ENCODE measurements around the gene PROZ. TPM values are rescaled to one million over a fixed set of nuclear protein-coding genes. Genes with fewer than 3 reads are reported as not detected.

The PROZ gene
- total RNA-seq, 1 donor from 2014 or later: not detected

DNA sequence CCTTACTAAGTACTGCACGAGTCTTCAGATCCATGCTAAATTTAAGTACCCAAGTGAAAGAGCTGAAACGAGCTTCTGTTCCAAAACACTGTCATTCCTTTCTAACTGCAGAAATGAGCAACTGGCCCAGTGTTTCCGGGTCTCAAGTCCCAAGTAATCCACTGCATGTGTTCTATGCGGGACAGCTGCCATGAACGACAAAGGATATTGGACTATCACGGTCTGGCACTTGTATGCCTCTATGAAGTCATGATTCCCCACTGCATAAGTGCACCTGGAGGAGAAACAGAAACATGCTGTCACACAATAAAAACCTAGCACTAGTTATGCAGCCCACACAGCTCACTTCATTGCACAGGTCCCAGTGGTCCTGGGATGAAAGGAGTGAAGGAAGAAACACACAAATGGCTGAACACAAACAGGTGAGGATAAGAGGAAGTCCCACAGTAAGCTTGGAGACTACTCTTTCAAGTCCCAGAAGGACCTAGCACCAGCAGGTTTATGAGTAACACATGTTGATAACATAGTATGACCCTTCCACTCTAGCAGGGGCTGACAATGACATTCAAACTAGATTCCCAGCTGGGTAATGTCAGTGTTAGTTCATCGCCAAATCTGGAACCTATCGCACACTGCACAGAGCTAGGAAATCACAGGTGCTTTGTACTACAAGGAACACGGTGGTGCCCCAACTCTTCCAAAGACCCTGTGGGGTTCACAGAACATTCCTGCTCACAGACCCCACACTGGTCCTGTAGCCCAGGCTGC, 38.7 kb downstream of the PROZ start:
- Mint-ChIP-seq H3K9me3 (ENCODE audit: unreplicated experiment) (no peaks in the 10 kb centered on the region), H3K27me3 (ENCODE audit: unreplicated experiment) (no peaks in the 10 kb centered on the region), H3K4me1 (ENCODE audit: unreplicated experiment) (peaks cover 13% of the 10 kb centered on the region), H3K4me3 (ENCODE audit: unreplicated experiment) (no peak overlapping the region), H3K36me3 (ENCODE audit: unreplicated experiment) (peaks cover 40% of the 10 kb centered on the region), H3K27ac (ENCODE audit: unreplicated experiment) (no peak overlapping the region)
- peak; percentile 32 for DNase-seq (ENCODE audit: extremely low spot score, unreplicated experiment)
- TF ChIP-seq, protein P1, sequence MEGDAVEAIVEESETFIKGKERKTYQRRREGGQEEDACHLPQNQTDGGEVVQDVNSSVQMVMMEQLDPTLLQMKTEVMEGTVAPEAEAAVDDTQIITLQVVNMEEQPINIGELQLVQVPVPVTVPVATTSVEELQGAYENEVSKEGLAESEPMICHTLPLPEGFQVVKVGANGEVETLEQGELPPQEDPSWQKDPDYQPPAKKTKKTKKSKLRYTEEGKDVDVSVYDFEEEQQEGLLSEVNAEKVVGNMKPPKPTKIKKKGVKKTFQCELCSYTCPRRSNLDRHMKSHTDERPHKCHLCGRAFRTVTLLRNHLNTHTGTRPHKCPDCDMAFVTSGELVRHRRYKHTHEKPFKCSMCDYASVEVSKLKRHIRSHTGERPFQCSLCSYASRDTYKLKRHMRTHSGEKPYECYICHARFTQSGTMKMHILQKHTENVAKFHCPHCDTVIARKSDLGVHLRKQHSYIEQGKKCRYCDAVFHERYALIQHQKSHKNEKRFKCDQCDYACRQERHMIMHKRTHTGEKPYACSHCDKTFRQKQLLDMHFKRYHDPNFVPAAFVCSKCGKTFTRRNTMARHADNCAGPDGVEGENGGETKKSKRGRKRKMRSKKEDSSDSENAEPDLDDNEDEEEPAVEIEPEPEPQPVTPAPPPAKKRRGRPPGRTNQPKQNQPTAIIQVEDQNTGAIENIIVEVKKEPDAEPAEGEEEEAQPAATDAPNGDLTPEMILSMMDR (IDR thresholded peaks at IDR 0.05): no peak

DNA sequence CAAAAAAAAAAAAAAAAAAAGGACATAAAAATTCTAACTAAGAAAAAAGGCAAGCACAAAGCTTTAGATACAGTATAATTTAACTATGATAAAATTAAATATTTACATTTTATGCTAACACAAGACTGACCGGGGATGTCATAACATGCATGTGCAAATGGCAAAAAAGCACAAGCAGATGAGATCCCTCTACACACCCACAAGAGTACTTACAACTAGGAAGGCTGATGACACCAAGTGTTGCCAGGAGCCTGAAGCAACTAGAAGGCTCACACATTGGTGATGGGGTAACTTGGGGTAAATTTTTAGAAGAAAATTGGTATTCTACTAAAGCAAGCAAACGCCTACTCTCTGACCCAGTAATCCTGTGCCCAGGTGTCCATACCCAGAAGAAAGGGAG, 43.4 kb downstream of the PROZ start:
- H3K36me3 Mint-ChIP-seq (ENCODE audit: unreplicated experiment): peaks cover 20% of the 10 kb centered on the region
- H3K4me1 Mint-ChIP-seq (ENCODE audit: unreplicated experiment): peaks cover 33% of the 10 kb centered on the region
- H3K4me3 Mint-ChIP-seq (ENCODE audit: unreplicated experiment): no peak overlapping the region
- DNase-seq (ENCODE audit: extremely low spot score, unreplicated experiment): no peak
- H3K9me3 Mint-ChIP-seq (ENCODE audit: unreplicated experiment): no peaks in the 10 kb centered on the region
- TF ChIP-seq, protein P1 (IDR thresholded peaks at IDR 0.05): no peak
- no peaks in the 10 kb centered on the region for H3K27me3 Mint-ChIP-seq (ENCODE audit: unreplicated experiment)
- no peak overlapping the region for H3K27ac Mint-ChIP-seq (ENCODE audit: unreplicated experiment)

DNA sequence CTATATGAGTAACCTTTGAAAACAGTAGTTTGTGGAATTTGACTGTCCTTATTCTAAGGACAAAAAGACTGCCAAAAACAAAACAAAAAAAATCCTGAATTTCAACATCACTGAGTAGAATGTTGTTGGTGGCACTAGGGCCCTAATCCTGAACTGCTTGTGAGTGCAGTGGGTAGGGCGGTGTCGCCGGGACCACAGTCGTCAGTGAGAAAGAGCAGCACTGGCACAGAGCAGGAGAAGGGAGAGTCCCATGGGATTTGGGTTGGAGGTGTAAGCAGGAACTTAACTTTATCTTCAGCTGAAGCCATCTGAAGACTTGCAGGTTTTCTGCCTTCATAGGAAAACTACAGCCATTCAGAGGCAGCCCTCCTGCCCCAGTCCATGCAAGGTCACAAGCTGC, 44.5 kb downstream of the PROZ start:
- no peak for DNase-seq (ENCODE audit: extremely low spot score, unreplicated experiment)
- H3K27me3 Mint-ChIP-seq (ENCODE audit: unreplicated experiment): no peaks in the 10 kb centered on the region
- H3K36me3 Mint-ChIP-seq (ENCODE audit: unreplicated experiment): peaks cover 12% of the 10 kb centered on the region
- TF ChIP-seq, protein P1 (IDR thresholded peaks at IDR 0.05): no peak
- H3K4me3 Mint-ChIP-seq (ENCODE audit: unreplicated experiment): no peak overlapping the region
- H3K27ac Mint-ChIP-seq (ENCODE audit: unreplicated experiment): peak overlapping the region; percentile 3
- peaks cover 43% of the 10 kb centered on the region for H3K4me1 Mint-ChIP-seq (ENCODE audit: unreplicated experiment)
- no peaks in the 10 kb centered on the region for H3K9me3 Mint-ChIP-seq (ENCODE audit: unreplicated experiment)

DNA sequence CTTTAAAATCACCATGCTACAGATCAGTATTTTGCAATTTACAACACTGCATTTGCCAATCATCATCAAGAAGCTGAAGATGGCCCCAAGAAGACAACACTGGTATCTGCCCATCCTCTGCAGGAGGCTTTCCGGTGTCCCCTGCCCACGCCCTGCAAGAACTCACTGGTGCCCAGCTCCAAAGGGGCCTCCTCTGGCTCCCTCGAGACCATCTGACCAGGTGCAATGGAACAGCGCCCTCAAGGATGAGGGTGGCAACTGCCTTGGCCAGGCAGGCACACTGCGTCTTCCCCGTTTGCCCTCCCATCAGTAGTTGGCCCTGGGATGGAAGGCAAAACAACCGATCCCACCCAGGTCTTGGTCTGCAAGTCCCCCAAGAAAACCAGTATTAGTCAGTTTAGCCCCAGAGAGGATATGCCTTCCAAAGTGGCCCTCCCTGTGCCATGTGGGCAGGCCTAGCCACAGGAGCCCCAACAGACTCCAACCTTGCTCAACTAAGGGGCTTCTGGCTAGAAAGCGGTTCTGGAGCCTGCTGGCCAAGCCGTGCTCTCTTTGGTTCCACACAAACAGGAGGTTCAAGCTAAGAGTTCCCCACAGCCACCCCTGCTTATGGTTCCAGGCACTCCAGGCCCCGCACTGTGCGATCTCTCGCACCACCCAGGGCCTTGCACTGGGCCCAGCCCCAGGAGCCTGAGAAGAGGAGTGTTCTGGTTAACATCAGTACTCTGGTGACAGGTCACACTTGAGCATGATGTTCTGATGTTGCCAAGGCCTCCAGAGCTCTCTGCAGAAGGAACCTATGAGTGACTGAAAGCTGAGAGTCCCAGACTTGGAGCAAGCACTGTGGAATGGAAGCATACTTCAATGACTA, 45.3 kb downstream of the PROZ start:
- TF ChIP-seq, protein P1 (IDR thresholded peaks at IDR 0.05): no peak
- peak; percentile 82 for DNase-seq (ENCODE audit: extremely low spot score, unreplicated experiment)
- H3K9me3 Mint-ChIP-seq (ENCODE audit: unreplicated experiment): no peaks in the 10 kb centered on the region
- H3K4me1 Mint-ChIP-seq (ENCODE audit: unreplicated experiment): peaks cover 42% of the 10 kb centered on the region
- no peak overlapping the region for H3K27ac Mint-ChIP-seq (ENCODE audit: unreplicated experiment)
- peaks cover 10% of the 10 kb centered on the region for H3K36me3 Mint-ChIP-seq (ENCODE audit: unreplicated experiment)
- H3K27me3 Mint-ChIP-seq (ENCODE audit: unreplicated experiment): no peaks in the 10 kb centered on the region
- no peak overlapping the region for H3K4me3 Mint-ChIP-seq (ENCODE audit: unreplicated experiment)

DNA sequence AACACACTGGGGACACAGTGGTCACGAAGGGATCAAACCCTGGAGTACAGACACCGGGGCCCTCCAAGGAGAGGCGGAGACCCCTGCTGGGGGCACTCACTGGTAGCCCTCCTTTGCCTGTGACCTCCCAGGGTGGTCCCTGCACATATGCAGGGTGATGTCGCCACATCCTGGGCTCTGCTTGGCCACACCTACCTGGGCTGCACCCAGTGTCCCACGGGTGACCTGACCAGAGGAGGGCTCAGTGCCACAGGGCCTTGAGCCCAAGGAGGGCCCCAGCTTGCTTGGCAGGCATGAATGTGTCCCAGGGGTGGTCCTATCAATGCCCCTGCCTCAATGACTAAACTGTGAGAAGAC, 45.9 kb downstream of the PROZ start:
- Mint-ChIP-seq H3K9me3 (ENCODE audit: unreplicated experiment) (no peaks in the 10 kb centered on the region), H3K27ac (ENCODE audit: unreplicated experiment) (no peak overlapping the region), H3K4me3 (ENCODE audit: unreplicated experiment) (no peak overlapping the region), H3K4me1 (ENCODE audit: unreplicated experiment) (peaks cover 36% of the 10 kb centered on the region), H3K36me3 (ENCODE audit: unreplicated experiment) (peaks cover 5% of the 10 kb centered on the region), H3K27me3 (ENCODE audit: unreplicated experiment) (no peaks in the 10 kb centered on the region)
- TF ChIP-seq, protein P1 (IDR thresholded peaks at IDR 0.05): no peak
- no peak for DNase-seq (ENCODE audit: extremely low spot score, unreplicated experiment)
